AG04449 (cell line): ENCODE data around the gene ILDR2.

Experiments used
- CTCF ChIA-PET: fragments of 350-600 bp; formaldehyde crosslinking; extraction: SDS; loops from one replicate; lab custom pipeline; 2021; ENCODE audit warnings: antibody characterized with exemption; lab: Yijun Ruan, JAX
- POLR2A ChIA-PET: fragments of 400-600, 350-600 bp; formaldehyde crosslinking; extraction: SDS; loops from one replicate; lab custom pipeline; 2020; ENCODE audit warnings: antibody characterized with exemption, inconsistent platforms; lab: Yijun Ruan, JAX
- DNase-seq: peaks from one replicate; pipeline ENCODE4 v3.0.0-alpha.2; 2010; ENCODE audit warnings: low read depth, low spot score
- H3K4me3 ChIP-seq: 2 replicates; pipeline ENCODE4 v1.5.1; 2011; ENCODE audit warnings: low read depth, mild to moderate bottlenecking, control low read depth, low read length
- CTCF ChIP-seq: IDR thresholded peaks from one replicate; pipeline ENCODE4 v1.5.1; 2011; ENCODE audit warnings: mild to moderate bottlenecking, moderate library complexity, low read length, control low read depth, inconsistent platforms; ENCODE audit not compliant: insufficient read depth; ENCODE audit errors: missing control alignments

The ILDR2 gene

GRCh38 chr1:166956872-166957271, 18.5 kb downstream of the ILDR2 start:
- no peak for TF ChIP-seq CTCF
- no peak overlapping the region for H3K4me3 ChIP-seq
- no peak for DNase-seq
- ChIA-PET POLR2A (no interaction called here), CTCF (no interaction called here)

GRCh38 chr1:166956057-166956850, 19.1 kb downstream of the ILDR2 start:
- POLR2A ChIA-PET: no interaction called here
- no peak for TF ChIP-seq CTCF
- DNase-seq: no peak
- H3K4me3 ChIP-seq: no peak overlapping the region
- CTCF ChIA-PET: no interaction called here

DNA sequence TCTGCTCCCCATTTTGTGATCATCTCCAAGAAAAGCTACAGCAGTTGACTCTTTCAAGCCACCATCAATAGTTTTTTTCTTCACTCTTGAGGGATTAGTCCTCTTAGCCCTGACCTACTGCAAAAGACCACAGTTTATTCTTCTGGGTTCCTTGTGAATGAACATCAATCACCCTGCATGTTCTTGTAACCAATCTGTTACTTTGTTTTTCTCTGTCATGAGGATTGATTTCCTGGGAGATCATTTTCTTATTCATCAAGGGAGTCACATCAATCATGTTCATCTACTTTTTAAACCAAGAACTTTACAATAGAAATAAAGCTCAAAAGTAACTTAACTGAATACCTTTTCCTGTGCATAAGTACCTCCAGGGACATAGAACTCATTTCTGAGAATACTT, 21.8 kb downstream of the ILDR2 start:
- no peak for TF ChIP-seq CTCF
- no peak overlapping the region for H3K4me3 ChIP-seq
- DNase-seq: no peak
- ChIA-PET POLR2A (no interaction called here), CTCF (no interaction called here)

DNA sequence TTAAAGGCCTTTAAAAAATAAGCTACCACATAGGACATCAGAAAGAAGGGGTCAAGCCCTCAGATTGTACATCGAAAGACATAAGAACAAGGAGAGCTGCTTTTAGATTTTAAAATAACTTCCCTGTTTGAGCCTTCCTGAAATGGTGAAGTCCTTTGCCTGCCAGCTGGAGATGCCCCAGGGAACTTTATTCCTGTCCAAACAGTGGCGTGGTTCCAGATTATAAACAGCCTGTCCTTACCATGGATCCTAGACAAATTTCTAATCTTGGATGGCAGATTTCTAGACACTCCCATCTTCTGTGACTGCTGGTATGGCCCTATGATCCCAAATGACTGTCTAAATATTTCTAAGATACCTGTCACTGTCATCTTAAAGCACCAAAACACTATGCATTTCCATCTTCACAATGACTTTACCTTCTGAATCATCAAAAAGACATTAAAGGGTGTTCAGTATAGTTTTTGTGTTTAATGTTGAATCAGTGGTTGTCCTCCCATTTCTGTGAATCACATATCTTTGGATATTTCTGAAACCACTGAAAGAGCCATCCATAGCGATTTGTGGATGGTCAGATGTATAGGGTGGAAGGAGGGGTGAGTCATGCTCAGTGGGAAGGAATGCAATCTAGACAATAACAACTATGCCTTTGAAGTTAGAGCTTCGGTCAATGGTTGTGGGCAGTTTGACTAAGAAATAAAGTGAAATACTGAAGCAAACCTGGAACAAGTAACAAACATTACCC, 23.2 kb downstream of the ILDR2 start:
- CTCF ChIA-PET: no interaction called here
- DNase-seq: no peak
- TF ChIP-seq CTCF: no peak
- H3K4me3 ChIP-seq: no peak overlapping the region
- POLR2A ChIA-PET: no interaction called here

- no peak for DNase-seq
- CTCF ChIA-PET: no interaction called here
- TF ChIP-seq CTCF: no peak
- POLR2A ChIA-PET: no interaction called here
- no peak overlapping the region for H3K4me3 ChIP-seq
These were observed 24.3 kb downstream of the ILDR2 start for GRCh38 chr1:166951050-166951449.

DNA sequence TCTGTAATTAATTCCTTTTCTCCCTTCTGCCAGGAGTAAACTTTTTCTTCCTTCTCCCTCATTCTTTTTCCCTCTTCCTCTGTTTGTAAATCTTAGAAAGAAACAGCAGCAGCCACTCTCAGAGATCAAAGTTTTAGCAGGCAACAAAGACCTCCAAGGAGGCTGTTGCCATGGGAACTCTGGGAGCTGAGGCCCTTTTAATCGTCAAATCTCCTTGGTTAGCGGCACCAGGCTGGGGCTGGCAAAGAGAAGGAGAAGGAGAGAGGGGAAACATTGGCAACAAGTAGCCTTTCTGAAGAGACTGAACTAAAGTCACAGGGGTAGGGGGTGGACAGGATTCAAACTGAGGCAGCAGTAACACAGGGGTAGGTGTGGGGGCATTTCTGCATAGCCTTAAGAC, 25.2 kb downstream of the ILDR2 start:
- no peak for TF ChIP-seq CTCF
- CTCF ChIA-PET: no interaction called here
- POLR2A ChIA-PET: no interaction called here
- H3K4me3 ChIP-seq: no peak overlapping the region
- no peak for DNase-seq
